B cell (primary cell): Measurements from ENCODE around the gene ADAP1. TPM values are rescaled to one million over a fixed set of nuclear protein-coding genes. Genes with fewer than 3 reads are reported as not detected.
"Not testable (repeated sequence)": the region's sequence is repeated elsewhere in the genome, so short reads cannot be mapped to it uniquely, and the experiment has no call there.

Source experiments
- ATAC-seq: fragments of 200-7000 bp; cut with Tn5 transposase; one replicate; pipeline ENCODE4 v1.10.0; 2021; ENCODE audit warnings: low read depth, mild to moderate bottlenecking, moderate number of reproducible peaks, moderate library complexity
- CTCF ChIA-PET: fragments of 350-600 bp; sonication (Branson Sonifier 250); formaldehyde crosslinking; loops from one replicate; lab custom pipeline; 2021; ENCODE audit warnings: antibody characterized with exemption, inconsistent platforms; lab: Charles Lee
- POLR2A ChIA-PET: fragments of 350-600 bp; sonication (Branson Sonifier 250); formaldehyde crosslinking; loops from one replicate; lab custom pipeline; 2021; ENCODE audit warnings: antibody characterized with exemption; lab: Charles Lee
- DNase-seq: peaks from one replicate; pipeline ENCODE4 v3.0.0; 2013
- H2AFZ ChIP-seq: 2 replicates; pipeline ENCODE4 v1.6.1; 2012; ENCODE audit warnings: mild to moderate bottlenecking, low read depth, low read length; ENCODE audit not compliant: insufficient read depth, poor library complexity, severe bottlenecking
- H3K27ac ChIP-seq, 2 donors: 1 replicate in 1 of 2; 2 replicates in 1 of 2; pipeline ENCODE4 v1.5.1; 2012 to 2013; ENCODE audit warnings: low read length in 2 of 2, mild to moderate bottlenecking in 2 of 2, moderate library complexity in 1 of 2
- H3K27me3 ChIP-seq, 4 experiments: fragments of 200-600 bp in 1 of 4; sonication (generic) in 1 of 4; replicated peaks in 1 of 4; 1 replicate in 2 of 4; 2 replicates in 2 of 4; pipeline versions ENCODE4 v1.6.1 to v1.7.0; 2013 to 2016; ENCODE audit warnings: low read length in 3 of 4, mild to moderate bottlenecking in 2 of 4, mixed read lengths in 1 of 4, moderate library complexity in 1 of 4; ENCODE audit not compliant: insufficient read depth in 4 of 4, control insufficient read depth in 3 of 4; ENCODE audit errors: control extremely low read depth in 1 of 4
- H3K36me3 ChIP-seq, 2 experiments: replicated peaks in 1 of 2; 1 replicate in 1 of 2; 2 replicates in 1 of 2; pipeline versions ENCODE4 v1.6.1 to v1.7.1; 2013; ENCODE audit warnings: low read length in 1 of 2; ENCODE audit not compliant: insufficient read depth in 2 of 2, control insufficient read depth in 1 of 2; ENCODE audit errors: control extremely low read depth in 1 of 2, extremely low read depth in 1 of 2
- H3K4me1 ChIP-seq, 2 donors: fragments of 200-600 bp in 1 of 2; sonication (generic) in 1 of 2; 1 replicate in 1 of 2; 2 replicates in 1 of 2; pipeline versions ENCODE4 v1.5.1 to v1.6.1; 2013 to 2017; ENCODE audit warnings: low read length in 2 of 2; ENCODE audit not compliant: control insufficient read depth in 2 of 2, insufficient read depth in 2 of 2
- H3K4me2 ChIP-seq: replicated peaks from 2 replicates; pipeline ENCODE3; 2012; ENCODE audit warnings: mild to moderate bottlenecking, low read depth, low read length; ENCODE audit not compliant: poor library complexity, severe bottlenecking
- H3K4me3 ChIP-seq, 5 experiments: fragments of 200-600 bp in 1 of 5; sonication (generic) in 1 of 5; 1 replicate in 3 of 5; 2 replicates in 2 of 5; pipeline versions ENCODE4 v1.5.1 to v1.7.0; 2011 to 2016; ENCODE audit warnings: low read length in 4 of 5, mild to moderate bottlenecking in 4 of 5, low read depth in 2 of 5, control low read depth in 1 of 5, moderate library complexity in 1 of 5; ENCODE audit not compliant: insufficient read depth in 1 of 5; ENCODE audit errors: control extremely low read depth in 1 of 5, extremely low read depth in 1 of 5
- H3K79me2 ChIP-seq: fragments of 200-600 bp; sonication (generic); one replicate; pipeline ENCODE4 v1.6.0; 2016; ENCODE audit warnings: low read length; ENCODE audit not compliant: control insufficient read depth, insufficient read depth
- H3K9ac ChIP-seq: fragments of 200-600 bp; sonication (generic); 2 replicates; pipeline ENCODE4 v1.6.1; 2017; ENCODE audit warnings: mild to moderate bottlenecking, low read length, moderate library complexity
- H3K9me3 ChIP-seq, 3 donors: one replicate each; pipeline versions ENCODE4 v1.6.1 to v1.7.1; 2013; ENCODE audit warnings: low read length in 2 of 3; ENCODE audit not compliant: control insufficient read depth in 2 of 3, insufficient read depth in 1 of 3; ENCODE audit errors: control extremely low read depth in 1 of 3
- H4K20me1 ChIP-seq: 2 replicates; pipeline ENCODE4 v1.6.0; 2012; ENCODE audit warnings: mild to moderate bottlenecking, low read length; ENCODE audit not compliant: insufficient read depth, control insufficient read depth, poor library complexity, severe bottlenecking
- H3K27ac Mint-ChIP-seq: one replicate; pipeline ENCODE4 v1.8.0; 2021; ENCODE audit warnings: mixed read lengths
- H3K27me3 Mint-ChIP-seq: one replicate; pipeline ENCODE4 v1.8.0; 2021; ENCODE audit warnings: mixed read lengths
- H3K4me1 Mint-ChIP-seq: one replicate; pipeline ENCODE4 v1.8.0; 2021; ENCODE audit warnings: mixed read lengths
- H3K4me3 Mint-ChIP-seq: one replicate; pipeline ENCODE4 v1.8.0; 2021; ENCODE audit warnings: mixed read lengths
- H3K9me3 Mint-ChIP-seq: one replicate; pipeline ENCODE4 v1.8.0; 2022; ENCODE audit warnings: mixed read lengths; ENCODE audit not compliant: insufficient read depth
- CTCF ChIP-seq: fragments of 200-600 bp; IDR thresholded peaks from one replicate; pipeline ENCODE4 v1.8.0; 2022; ENCODE audit warnings: antibody characterized with exemption, mild to moderate bottlenecking
- EZH2 ChIP-seq: IDR thresholded peaks from 2 replicates; pipeline ENCODE4 v1.6.1; 2012; ENCODE audit warnings: borderline replicate concordance, low read depth, mild to moderate bottlenecking, moderate library complexity, low read length; ENCODE audit not compliant: insufficient read depth, poor library complexity, severe bottlenecking
- WGBS: methylation state at CpG from one replicate; pipeline ENCODE4 v1.1.5; 2013; ENCODE audit warnings: missing lambda C conversion rate; ENCODE audit not compliant: insufficient coverage; 5-methylcytosine and 5-hydroxymethylcytosine counted together
- intact Hi-C: fragments of 100-400 bp; cut with micrococcal nuclease; formaldehyde crosslinking; loops from one replicate; pipeline ENCODE4 v1.10.0; 2022
- polyA plus RNA-seq: library from polyadenylated mRNA; depleted of rRNA; stranded (reverse); fragments of >200 nt; gene quantifications from 2 replicates; pipeline ENCODE4 v1.2.3, GENCODE V29; 2012
- total RNA-seq, 2 donors: library from RNA; stranded (reverse); fragments of 120-200 nt in 1 of 2; gene quantifications; 1 replicate in 1 of 2; 2 replicates in 1 of 2; pipeline versions ENCODE4 v1.2.3 to v1.2.4, GENCODE V29; 2013 to 2022

ADAP1 gene
- total and polyA plus RNA-seq, 2 donors (not counting 1 experiment from before 2014, with no cell fraction given) = 10.8 to 12.9 TPM

- peak overlapping the region; percentile 78 for H3K4me3 Mint-ChIP-seq
- CTCF ChIA-PET = interaction anchor here (1.0 to 1.1 kb wide), 2 partner anchors 12 to 16 kb away, joined by 4 read pairs; no protein-coding TSS in a partner anchor
Measured at GRCh38 chr7:924541-925231, 29.8 kb downstream of the ADAP1 start.

GRCh38 chr7:924042-924441 is 30.4 kb downstream of the ADAP1 start:
- peaks cover 34 to 62% of the 10 kb centered on the region in 2 donors for H3K4me1 ChIP-seq
- H2AFZ ChIP-seq = peak overlapping the region; percentile 87
- ChIA-PET CTCF (interaction anchor here (0.7 to 3.1 kb wide), 5 partner anchors 14 to 69 kb away, joined by 3 to 14 read pairs (median 5); no protein-coding TSS in a partner anchor), POLR2A (interaction anchor here (0.5 kb wide), 1 partner anchor 15 kb away, joined by 5 read pairs; no protein-coding TSS in a partner anchor)
- no CpG with 5 or more reads among the region's 25 CpGs for WGBS
- not testable (repeated sequence) for H3K4me3 Mint-ChIP-seq, H3K79me2 ChIP-seq, ATAC-seq, H4K20me1 ChIP-seq, H3K27me3 Mint-ChIP-seq, H3K9ac ChIP-seq, DNase-seq, H3K9me3 ChIP-seq, H3K27ac Mint-ChIP-seq, H3K27ac ChIP-seq, H3K36me3 ChIP-seq, H3K27me3 ChIP-seq, H3K9me3 Mint-ChIP-seq
- peak overlapping the region in 3 of 5 experiments; percentile 55 to 67 (median 55) for H3K4me3 ChIP-seq
- intact Hi-C loops = loop anchor here (5.0 kb wide), 1 partner anchor 98 kb away; no protein-coding TSS in a partner anchor
- peaks cover 42% of the 10 kb centered on the region for H3K4me1 Mint-ChIP-seq
- H3K4me2 ChIP-seq = peak overlapping the region; percentile 97

More at GRCh38 chr7:924541-925231, 29.8 kb downstream of the ADAP1 start:
- no peak overlapping the region for H3K9ac ChIP-seq
- Mint-ChIP-seq H3K9me3 (no peaks in the 10 kb centered on the region), H3K27me3 (peaks cover 3% of the 10 kb centered on the region), H3K27ac (peak overlapping the region; percentile 77), H3K4me1 (peaks cover 45% of the 10 kb centered on the region)
- no peaks in the 10 kb centered on the region for H3K27me3 ChIP-seq
- POLR2A ChIA-PET = interaction anchor here (0.7 kb wide), 1 partner anchor 1311 kb away, joined by 6 read pairs; no protein-coding TSS in a partner anchor
- H4K20me1 ChIP-seq = no peaks in the 10 kb centered on the region
- WGBS = 34% methylated on average over 10 of the region's 24 CpGs
- ATAC-seq = peak; percentile 25
- H3K4me3 ChIP-seq = peak overlapping the region in 1 of 5 experiments; percentile 9
- TF ChIP-seq CTCF (no peak), EZH2 (no peak)
- peak overlapping the region; percentile 97 for H3K4me2 ChIP-seq
- H3K27ac ChIP-seq = peak overlapping the region in 1 of 2 donors; percentile 27
- H3K4me1 ChIP-seq = peaks cover 34 to 66% of the 10 kb centered on the region in 2 donors
- intact Hi-C loops = loop anchor here (5.0 kb wide), 1 partner anchor 98 kb away; no protein-coding TSS in a partner anchor
- H3K36me3 ChIP-seq = no peaks in the 10 kb centered on the region
- DNase-seq = no peak
- peak overlapping the region; percentile 46 for H2AFZ ChIP-seq
- no peaks in the 10 kb centered on the region for H3K79me2 ChIP-seq
- H3K9me3 ChIP-seq = peaks cover 0 to 4% (median 0%) of the 10 kb centered on the region in 3 donors
